ENCODE measurements around the gene RPL37. TPM values are rescaled to one million over a fixed set of nuclear protein-coding genes. Genes with fewer than 3 reads are reported as not detected.

The RPL37 gene
- total RNA-seq, 4 donors from 2014 or later, result 54.4 to 499 (median 123) TPM

- Histone ChIP-seq H3K4me3 (replicated peaks in 1 of 3) (no peak overlapping the region), H3K27me3 (no peaks in the 10 kb centered on the region), H3K4me1 (peaks cover 14 to 15% of the 10 kb centered on the region in 2 donors), H3K9me3 (no peaks in the 10 kb centered on the region), H3K36me3 (peaks cover 48 to 58% of the 10 kb centered on the region in 2 donors), H3K27ac (no peak overlapping the region)
- intact Hi-C loops (cut with DNase I), result no loop called here
- WGBS, 2 donors, result 93 to 96% methylated on average over 13 of the region's 13 CpGs
- DNase-seq, result no peak
- no peak for TF ChIP-seq POLR2A (IDR thresholded peaks at IDR 0.05)
- TF ChIP-seq, protein P1, sequence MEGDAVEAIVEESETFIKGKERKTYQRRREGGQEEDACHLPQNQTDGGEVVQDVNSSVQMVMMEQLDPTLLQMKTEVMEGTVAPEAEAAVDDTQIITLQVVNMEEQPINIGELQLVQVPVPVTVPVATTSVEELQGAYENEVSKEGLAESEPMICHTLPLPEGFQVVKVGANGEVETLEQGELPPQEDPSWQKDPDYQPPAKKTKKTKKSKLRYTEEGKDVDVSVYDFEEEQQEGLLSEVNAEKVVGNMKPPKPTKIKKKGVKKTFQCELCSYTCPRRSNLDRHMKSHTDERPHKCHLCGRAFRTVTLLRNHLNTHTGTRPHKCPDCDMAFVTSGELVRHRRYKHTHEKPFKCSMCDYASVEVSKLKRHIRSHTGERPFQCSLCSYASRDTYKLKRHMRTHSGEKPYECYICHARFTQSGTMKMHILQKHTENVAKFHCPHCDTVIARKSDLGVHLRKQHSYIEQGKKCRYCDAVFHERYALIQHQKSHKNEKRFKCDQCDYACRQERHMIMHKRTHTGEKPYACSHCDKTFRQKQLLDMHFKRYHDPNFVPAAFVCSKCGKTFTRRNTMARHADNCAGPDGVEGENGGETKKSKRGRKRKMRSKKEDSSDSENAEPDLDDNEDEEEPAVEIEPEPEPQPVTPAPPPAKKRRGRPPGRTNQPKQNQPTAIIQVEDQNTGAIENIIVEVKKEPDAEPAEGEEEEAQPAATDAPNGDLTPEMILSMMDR (IDR thresholded peaks at IDR 0.05), result no peak
Observed at GRCh38 chr5:40829748-40830533, 5.1 kb downstream of the RPL37 start.

DNA sequence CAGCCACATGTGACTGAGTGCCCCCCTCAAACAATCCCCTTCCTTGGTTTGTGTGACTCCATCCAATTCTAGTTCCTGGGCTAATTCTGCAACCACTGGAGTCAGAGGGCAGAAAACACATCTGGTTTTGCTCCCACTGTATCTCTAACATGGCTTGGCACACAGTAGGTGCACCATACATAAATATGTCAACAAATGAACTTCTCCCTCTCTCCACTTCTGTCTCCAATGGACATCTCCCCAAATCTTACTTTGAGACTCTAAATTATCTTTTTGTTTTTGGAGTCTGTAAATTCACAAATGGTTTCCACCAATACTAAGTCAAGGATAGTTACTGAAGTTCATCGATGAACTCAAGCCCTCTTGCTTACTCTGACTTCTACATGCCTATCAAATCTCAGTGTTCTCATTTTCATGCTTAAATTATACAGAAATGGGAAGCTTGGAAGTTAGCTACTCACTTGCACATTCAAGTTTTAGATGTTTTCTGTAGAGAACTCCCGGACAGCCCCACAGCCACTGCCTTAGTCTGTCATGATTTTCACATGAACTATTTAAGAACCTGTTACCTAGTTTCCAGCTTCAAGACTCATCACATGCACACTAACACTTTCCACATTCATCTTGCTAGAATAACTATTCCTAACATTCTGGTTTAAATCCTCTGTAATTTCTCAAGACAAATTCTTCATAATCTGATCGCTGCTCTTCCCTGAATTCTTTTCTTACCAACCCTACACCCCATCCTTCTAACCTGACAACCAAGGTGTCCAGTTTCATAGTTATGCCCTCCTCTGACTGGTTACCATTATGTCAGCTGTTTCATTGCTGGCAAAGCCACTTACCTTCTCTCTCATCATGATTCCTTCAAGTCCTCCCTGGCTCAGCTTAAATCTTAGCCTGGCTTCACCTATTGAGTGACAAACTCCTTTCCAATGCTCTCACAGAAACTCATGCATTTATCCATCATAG, 6.0 kb downstream of the RPL37 start:
- TF ChIP-seq, protein P1 (IDR thresholded peaks at IDR 0.05), result no peak
- no peak for TF ChIP-seq POLR2A (IDR thresholded peaks at IDR 0.05)
- Histone ChIP-seq H3K27me3 (no peaks in the 10 kb centered on the region), H3K4me1 (peaks cover 10 to 12% of the 10 kb centered on the region in 2 donors), H3K9me3 (no peaks in the 10 kb centered on the region), H3K4me3 (replicated peaks in 1 of 3) (no peak overlapping the region), H3K36me3 (peaks cover 48 to 58% of the 10 kb centered on the region in 2 donors), H3K27ac (no peak overlapping the region)
- intact Hi-C loops (cut with DNase I), result no loop called here
- DNase-seq, result no peak
- 96 to 99% methylated on average over 3 of the region's 3 CpGs for WGBS, 2 donors

GRCh38 chr5:40828021-40828631, 6.9 kb downstream of the RPL37 start:
- TF ChIP-seq POLR2A (IDR thresholded peaks at IDR 0.05), result no peak
- TF ChIP-seq, protein P1 (IDR thresholded peaks at IDR 0.05), result no peak
- WGBS, 2 donors, result 94 to 97% methylated on average over 3 of the region's 3 CpGs
- no peaks in the 10 kb centered on the region for H3K9me3 ChIP-seq
- H3K36me3 ChIP-seq, result peaks cover 46 to 52% of the 10 kb centered on the region in 2 donors
- H3K4me3 ChIP-seq (replicated peaks in 1 of 3), result no peak overlapping the region
- no peaks in the 10 kb centered on the region for H3K27me3 ChIP-seq
- peaks cover 3 to 4% of the 10 kb centered on the region in 2 donors for H3K4me1 ChIP-seq
- no peak for DNase-seq
- H3K27ac ChIP-seq, result no peak overlapping the region
- intact Hi-C loops (cut with DNase I), result no loop called here

DNA sequence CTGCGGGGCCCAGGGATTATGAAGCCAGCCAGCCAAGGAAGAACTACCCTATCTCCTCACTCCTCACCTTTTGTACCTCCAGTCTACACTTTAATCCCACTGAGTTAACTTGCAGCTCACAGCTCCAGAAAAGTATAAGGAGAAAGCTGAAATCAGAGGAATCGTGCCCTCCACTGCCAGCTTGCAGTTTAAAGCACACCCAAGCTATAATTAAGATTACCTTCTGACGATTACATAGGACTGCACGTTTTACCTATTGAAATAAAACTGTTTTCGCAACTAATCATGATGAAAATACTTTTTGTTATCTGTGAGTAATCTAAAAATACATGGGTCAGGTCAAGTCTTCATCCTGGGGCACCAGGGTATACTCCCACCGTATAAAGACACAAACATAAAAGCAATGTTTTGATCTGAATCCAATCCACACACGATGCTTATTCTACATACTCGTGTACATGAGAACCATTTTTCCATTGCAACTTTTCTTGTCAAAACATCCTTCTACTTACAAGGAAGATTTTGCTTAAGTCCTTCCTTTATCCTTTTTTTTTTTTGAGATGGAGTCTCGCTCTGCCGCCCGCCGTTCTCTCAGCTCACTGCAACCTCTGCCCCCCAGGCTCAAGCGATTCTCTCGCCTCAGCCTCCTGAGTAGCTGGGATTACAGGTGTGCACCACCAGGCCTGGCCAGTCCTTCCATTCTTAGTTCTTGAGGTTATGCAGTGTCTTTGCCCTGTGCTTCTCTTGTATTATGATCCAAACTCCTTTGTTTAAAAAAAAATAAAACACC, 7.6 kb downstream of the RPL37 start:
- no peaks in the 10 kb centered on the region for H3K4me1 ChIP-seq
- H3K27ac ChIP-seq, result no peak overlapping the region
- H3K36me3 ChIP-seq, result peaks cover 38 to 45% of the 10 kb centered on the region in 2 donors
- no peaks in the 10 kb centered on the region for H3K27me3 ChIP-seq
- H3K4me3 ChIP-seq (replicated peaks in 1 of 3), result no peak overlapping the region
- no peaks in the 10 kb centered on the region for H3K9me3 ChIP-seq
- 91 to 92% methylated on average over 14 of the region's 14 CpGs for WGBS, 2 donors
- DNase-seq, result no peak
- no peak for TF ChIP-seq POLR2A (IDR thresholded peaks at IDR 0.05)
- TF ChIP-seq, protein P1 (IDR thresholded peaks at IDR 0.05), result no peak
- intact Hi-C loops (cut with DNase I), result no loop called here
